ENCODE measurements around the gene XRCC3.
A peak's percentile ranks its signal among the peaks of the same experiment; 100 is the strongest.

DNA sequence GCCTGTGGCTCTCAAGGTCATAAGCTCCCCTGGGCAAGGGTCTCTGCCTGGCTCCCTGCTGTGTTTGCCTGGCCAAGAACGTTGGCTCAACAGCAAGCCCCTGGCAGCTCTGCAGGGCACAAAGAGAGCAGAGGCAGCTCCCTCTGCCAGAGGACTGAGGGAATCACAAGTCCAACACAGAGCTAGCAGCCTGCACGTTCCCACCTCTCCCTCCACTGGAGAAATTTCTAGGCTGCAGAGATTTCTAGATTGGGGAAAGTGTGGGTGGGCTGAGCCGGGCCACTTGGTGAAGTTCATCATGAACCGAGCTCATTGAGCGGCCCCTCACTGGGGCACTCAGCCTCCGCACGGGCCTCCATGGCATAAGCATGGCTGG lies 20.2 kb upstream of the XRCC3 start:
- TF ChIP-seq, protein P1, sequence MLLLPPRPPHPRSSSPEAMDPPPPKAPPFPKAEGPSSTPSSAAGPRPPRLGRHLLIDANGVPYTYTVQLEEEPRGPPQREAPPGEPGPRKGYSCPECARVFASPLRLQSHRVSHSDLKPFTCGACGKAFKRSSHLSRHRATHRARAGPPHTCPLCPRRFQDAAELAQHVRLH (tag by site-specific recombination; IDR thresholded peaks at IDR 0.05): no peak
- 0 out of 2 replicates have a peak, but pooled peaks have one; percentile 14 for TF ChIP-seq CTCF (tag by site-specific recombination; IDR thresholded peaks at IDR 0.05)
- no peak for TF ChIP-seq SETDB1 (IDR thresholded peaks at IDR 0.05; ENCODE audit: insufficient read length, low read length)

Data from HEK293 (cell line).